Uterus (tissue), 4 donors: ENCODE measurements around the gene CLMN. TPM values are rescaled to one million over a fixed set of nuclear protein-coding genes. Genes with fewer than 3 reads are reported as not detected.
"Not testable (repeated sequence)": the region's sequence is repeated elsewhere in the genome, so short reads cannot be mapped to it uniquely, and the experiment has no call there.

Experiments
- DNase-seq, 2 donors: peaks; one replicate each; pipeline ENCODE4 v3.0.0-alpha.2; 2019 to 2020
- H3K27ac ChIP-seq, 2 donors: fragments of 200-600 bp; sonication (generic); 1 replicate in 1 of 2; 2 replicates in 1 of 2; pipeline ENCODE4 v1.5.1; 2016 to 2018
- H3K27me3 ChIP-seq, 2 donors: fragments of 200-600 bp; sonication (generic); one replicate each; pipeline ENCODE4 v1.5.1; 2018 to 2019; ENCODE audit warnings: control low read depth in 1 of 2
- H3K36me3 ChIP-seq, 2 donors: fragments of 200-600 bp; sonication (generic); one replicate each; pipeline ENCODE4 v1.5.1; 2019; ENCODE audit warnings: control low read depth in 1 of 2
- H3K4me1 ChIP-seq, 2 donors: fragments of 200-600 bp; sonication (generic); one replicate each; pipeline ENCODE4 v1.5.1; 2018 to 2019; ENCODE audit warnings: control low read depth in 1 of 2
- H3K4me3 ChIP-seq, 2 donors: fragments of 200-600 bp; sonication (generic); 1 replicate in 1 of 2; 2 replicates in 1 of 2; pipeline ENCODE4 v1.5.1; 2018 to 2019; ENCODE audit warnings: mild to moderate bottlenecking in 1 of 2
- H3K9me3 ChIP-seq, 2 donors: fragments of 200-600 bp; sonication (generic); one replicate each; pipeline ENCODE4 v1.5.1; 2019; ENCODE audit warnings: control low read depth in 1 of 2
- CTCF ChIP-seq, 4 experiments: fragments of 200-600 bp in 2 of 4; fragments of 450-650 bp in 2 of 4; sonication (generic) in 2 of 4; IDR thresholded peaks; one replicate each; pipeline ENCODE4 v1.5.1; 2016 to 2019; ENCODE audit warnings: antibody characterized with exemption in 4 of 4, mild to moderate bottlenecking in 2 of 4, moderate library complexity in 1 of 4
- POLR2A ChIP-seq, 2 donors: fragments of 450-650 bp; IDR thresholded peaks; one replicate each; pipeline ENCODE4 v1.6.1; 2016; ENCODE audit warnings: antibody characterized with exemption in 2 of 2, mild to moderate bottlenecking in 1 of 2, moderate library complexity in 1 of 2
- intact Hi-C: fragments of 100-400 bp; cut with DNase I; formaldehyde crosslinking; loops from one replicate; pipeline ENCODE4 v1.15.1; 2023; ENCODE audit warnings: low total_unique reads
- total RNA-seq, 4 donors: library from RNA; depleted of rRNA in 3 of 4; stranded (reverse); fragments of >200 nt in 3 of 4; gene quantifications; one replicate each; pipeline versions ENCODE4 v1.1.0 to v1.2.4, GENCODE V29; 2014 to 2023
- donor health status: DM: yes; HTN: yes; CAD: no.

Gene CLMN
- total RNA-seq, 4 donors from 2014 or later, result 5.0 to 55.0 (median 12.4) TPM

- DNase-seq, result no peak
- intact Hi-C loops, result no loop called here
- Histone ChIP-seq H3K36me3 (no peaks in the 10 kb centered on the region), H3K27me3 (no peaks in the 10 kb centered on the region), H3K4me3 (no peak overlapping the region), H3K27ac (no peak overlapping the region), H3K4me1 (no peaks in the 10 kb centered on the region), H3K9me3 (no peaks in the 10 kb centered on the region)
- no peak for TF ChIP-seq CTCF (IDR thresholded peaks at IDR 0.05)
These were observed 112.1 kb downstream of the CLMN start for GRCh38 chr14:95207475-95208233.

- Histone ChIP-seq H3K27me3 (no peaks in the 10 kb centered on the region), H3K36me3 (no peaks in the 10 kb centered on the region), H3K4me1 (no peaks in the 10 kb centered on the region), H3K27ac (no peak overlapping the region), H3K9me3 (no peaks in the 10 kb centered on the region), H3K4me3 (no peak overlapping the region)
- no peak for DNase-seq
- TF ChIP-seq CTCF (IDR thresholded peaks at IDR 0.05), result no peak
- TF ChIP-seq POLR2A (IDR thresholded peaks at IDR 0.05), result no peak
- intact Hi-C loops, result no loop called here
These were observed 113.2 kb downstream of the CLMN start for GRCh38 chr14:95206534-95206933.

- Histone ChIP-seq H3K4me3 (no peak overlapping the region), H3K27ac (no peak overlapping the region), H3K27me3 (no peaks in the 10 kb centered on the region), H3K4me1 (no peaks in the 10 kb centered on the region), H3K36me3 (no peaks in the 10 kb centered on the region), H3K9me3 (no peaks in the 10 kb centered on the region)
- TF ChIP-seq CTCF (IDR thresholded peaks at IDR 0.05), result no peak
- TF ChIP-seq POLR2A (IDR thresholded peaks at IDR 0.05), result no peak
- DNase-seq, result no peak
- intact Hi-C loops, result no loop called here
These were observed 115.0 kb downstream of the CLMN start for GRCh38 chr14:95204705-95205104.

GRCh38 chr14:95201745-95202144 is 118.0 kb downstream of the CLMN start:
- H3K9me3 ChIP-seq, H3K27ac ChIP-seq, H3K4me1 ChIP-seq, H3K27me3 ChIP-seq, DNase-seq, H3K4me3 ChIP-seq, H3K36me3 ChIP-seq, intact Hi-C loops: not testable (repeated sequence)

- Histone ChIP-seq H3K4me1 (no peaks in the 10 kb centered on the region), H3K27me3 (no peaks in the 10 kb centered on the region), H3K4me3 (no peak overlapping the region), H3K9me3 (no peaks in the 10 kb centered on the region), H3K36me3 (no peaks in the 10 kb centered on the region), H3K27ac (no peak overlapping the region)
- DNase-seq, result no peak
- intact Hi-C loops, result no loop called here
- TF ChIP-seq CTCF (IDR thresholded peaks at IDR 0.05) (no peak), POLR2A (IDR thresholded peaks at IDR 0.05) (no peak)
These were observed 119.3 kb downstream of the CLMN start for GRCh38 chr14:95200404-95200803.
